ENCODE data around the gene VPS33A.

- TF ChIP-seq POLR2A (IDR thresholded peaks at IDR 0.05) = no peak
- TF ChIP-seq, protein P1, sequence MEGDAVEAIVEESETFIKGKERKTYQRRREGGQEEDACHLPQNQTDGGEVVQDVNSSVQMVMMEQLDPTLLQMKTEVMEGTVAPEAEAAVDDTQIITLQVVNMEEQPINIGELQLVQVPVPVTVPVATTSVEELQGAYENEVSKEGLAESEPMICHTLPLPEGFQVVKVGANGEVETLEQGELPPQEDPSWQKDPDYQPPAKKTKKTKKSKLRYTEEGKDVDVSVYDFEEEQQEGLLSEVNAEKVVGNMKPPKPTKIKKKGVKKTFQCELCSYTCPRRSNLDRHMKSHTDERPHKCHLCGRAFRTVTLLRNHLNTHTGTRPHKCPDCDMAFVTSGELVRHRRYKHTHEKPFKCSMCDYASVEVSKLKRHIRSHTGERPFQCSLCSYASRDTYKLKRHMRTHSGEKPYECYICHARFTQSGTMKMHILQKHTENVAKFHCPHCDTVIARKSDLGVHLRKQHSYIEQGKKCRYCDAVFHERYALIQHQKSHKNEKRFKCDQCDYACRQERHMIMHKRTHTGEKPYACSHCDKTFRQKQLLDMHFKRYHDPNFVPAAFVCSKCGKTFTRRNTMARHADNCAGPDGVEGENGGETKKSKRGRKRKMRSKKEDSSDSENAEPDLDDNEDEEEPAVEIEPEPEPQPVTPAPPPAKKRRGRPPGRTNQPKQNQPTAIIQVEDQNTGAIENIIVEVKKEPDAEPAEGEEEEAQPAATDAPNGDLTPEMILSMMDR (IDR thresholded peaks at IDR 0.05) = no peak
- no peak for TF ChIP-seq EP300 (IDR thresholded peaks at IDR 0.05)
Measured at GRCh38 chr12:122206111-122206881, 60.0 kb downstream of the VPS33A start.
